Measurements from ENCODE around the gene MAN1A1.

DNA sequence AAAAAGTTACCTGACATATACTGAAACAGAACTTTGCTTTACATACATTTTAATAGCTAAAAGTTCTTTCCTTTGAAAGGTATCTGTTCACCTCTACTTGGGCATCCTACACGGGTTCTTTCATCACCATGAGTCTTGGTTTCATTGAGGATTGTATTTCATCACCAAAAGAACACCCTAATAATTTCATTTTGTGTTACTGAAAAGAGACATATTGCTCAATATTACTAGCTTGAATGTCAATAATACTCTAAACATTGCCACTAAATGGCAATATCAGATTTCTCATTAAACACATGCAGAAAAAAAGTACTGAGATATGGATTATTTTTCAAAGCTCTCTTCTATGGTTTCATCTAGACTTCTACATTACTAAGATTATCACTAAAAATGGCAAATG is 30.8 kb downstream of the MAN1A1 start:
- TF ChIP-seq, protein P1, sequence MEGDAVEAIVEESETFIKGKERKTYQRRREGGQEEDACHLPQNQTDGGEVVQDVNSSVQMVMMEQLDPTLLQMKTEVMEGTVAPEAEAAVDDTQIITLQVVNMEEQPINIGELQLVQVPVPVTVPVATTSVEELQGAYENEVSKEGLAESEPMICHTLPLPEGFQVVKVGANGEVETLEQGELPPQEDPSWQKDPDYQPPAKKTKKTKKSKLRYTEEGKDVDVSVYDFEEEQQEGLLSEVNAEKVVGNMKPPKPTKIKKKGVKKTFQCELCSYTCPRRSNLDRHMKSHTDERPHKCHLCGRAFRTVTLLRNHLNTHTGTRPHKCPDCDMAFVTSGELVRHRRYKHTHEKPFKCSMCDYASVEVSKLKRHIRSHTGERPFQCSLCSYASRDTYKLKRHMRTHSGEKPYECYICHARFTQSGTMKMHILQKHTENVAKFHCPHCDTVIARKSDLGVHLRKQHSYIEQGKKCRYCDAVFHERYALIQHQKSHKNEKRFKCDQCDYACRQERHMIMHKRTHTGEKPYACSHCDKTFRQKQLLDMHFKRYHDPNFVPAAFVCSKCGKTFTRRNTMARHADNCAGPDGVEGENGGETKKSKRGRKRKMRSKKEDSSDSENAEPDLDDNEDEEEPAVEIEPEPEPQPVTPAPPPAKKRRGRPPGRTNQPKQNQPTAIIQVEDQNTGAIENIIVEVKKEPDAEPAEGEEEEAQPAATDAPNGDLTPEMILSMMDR (optimal IDR thresholded peaks at IDR 0.05 in 1 of 3, IDR thresholded peaks at IDR 0.05 in 1 of 3, conservative IDR thresholded peaks at IDR 0.05 in 1 of 3; ENCODE audit: extremely low read depth in 1 of 3, insufficient read depth in 2 of 3, low read length in 3 of 3), result no peak
- no peak for TF ChIP-seq EZH2 (IDR thresholded peaks at IDR 0.05; ENCODE audit: low read length)

Measured in keratinocyte (primary cell).